Thyroid gland (tissue), 4 donors: ENCODE results near the gene DCLK3.

Source experiments
- CTCF ChIP-seq, 6 experiments: fragments of 200-600 bp in 3 of 6; fragments of 450-650 bp in 3 of 6; sonication (generic) in 3 of 6; IDR thresholded peaks; one replicate each; pipeline ENCODE4 v1.5.1; 2016 to 2019; ENCODE audit warnings: antibody characterized with exemption in 6 of 6, mild to moderate bottlenecking in 2 of 6, inconsistent platforms in 1 of 6, moderate library complexity in 1 of 6
- POLR2A ChIP-seq, 2 donors: fragments of 450-650 bp; IDR thresholded peaks; one replicate each; pipeline ENCODE4 v1.6.1; 2017; ENCODE audit warnings: antibody characterized with exemption in 2 of 2, mild to moderate bottlenecking in 2 of 2, moderate library complexity in 1 of 2

- TF ChIP-seq POLR2A (IDR thresholded peaks at IDR 0.05): no peak
- no peak for TF ChIP-seq CTCF (IDR thresholded peaks at IDR 0.05)
Observed at GRCh38 chr3:36796881-36797280, 32.5 kb upstream of the DCLK3 start.
